ENCODE data around the gene SLCO2A1.

The SLCO2A1 gene

GRCh38 chr3:133896002-133896761 is 133.5 kb downstream of the SLCO2A1 start:
- H3K27me3 ChIP-seq (ENCODE audit: insufficient read depth, low read depth): no peaks in the 10 kb centered on the region
- peak overlapping the region; percentile 19; the same call in 1 of the 2 replicates for H3K9ac ChIP-seq
- no peak for TF ChIP-seq CTCF (conservative IDR thresholded peaks at IDR 0.05; ENCODE audit: low read depth, low read length)

GRCh38 chr3:133895208-133896001 is 134.3 kb downstream of the SLCO2A1 start, which contains the start of gene RAB6B:
TSS of gene RAB6B (minus strand) at chr3:133895882. CDS start at chr3:133895466, 416 bp downstream.
- H2AFZ ChIP-seq (ENCODE audit: low read depth): peak within 1 kb of the TSS; percentile 96
- TF ChIP-seq CTCF (conservative IDR thresholded peaks at IDR 0.05; ENCODE audit: low read depth, low read length): no peak
- no peaks in the 10 kb centered on the region for H4K20me1 ChIP-seq (ENCODE audit: insufficient read depth)
- H3K9ac ChIP-seq: peak within 1 kb of the TSS; percentile 19; the same call in 1 of the 2 replicates
- H3K4me2 ChIP-seq: peak within 1 kb of the TSS; percentile 95
- no peaks in the 10 kb centered on the region for H3K4me1 ChIP-seq (ENCODE audit: low read depth, poor library complexity, severe bottlenecking)
- no peaks in the 10 kb centered on the region for H3K79me2 ChIP-seq (ENCODE audit: insufficient read depth, low read depth)
- no peaks in the 10 kb centered on the region for H3K27me3 ChIP-seq (ENCODE audit: insufficient read depth, low read depth)
- no peaks in the 10 kb centered on the region for H3K36me3 ChIP-seq (ENCODE audit: insufficient read depth)
- H3K27ac ChIP-seq: no peak within 1 kb of the TSS
- H3K4me3 ChIP-seq (IDR thresholded peaks at IDR 0.05; ENCODE audit: insufficient read depth, low read depth, low read length): peak within 1 kb of the TSS; percentile 82

More at GRCh38 chr3:133896002-133896761, 133.5 kb downstream of the SLCO2A1 start:
- Histone ChIP-seq H2AFZ (ENCODE audit: low read depth) (peak overlapping the region; percentile 96), H3K27ac (no peak overlapping the region), H3K36me3 (ENCODE audit: insufficient read depth) (no peaks in the 10 kb centered on the region), H3K4me1 (ENCODE audit: low read depth, poor library complexity, severe bottlenecking) (no peaks in the 10 kb centered on the region), H4K20me1 (ENCODE audit: insufficient read depth) (no peaks in the 10 kb centered on the region), H3K4me2 (peak overlapping the region; percentile 95), H3K79me2 (ENCODE audit: insufficient read depth, low read depth) (no peaks in the 10 kb centered on the region), H3K4me3 (IDR thresholded peaks at IDR 0.05; ENCODE audit: insufficient read depth, low read depth, low read length) (peak overlapping the region; percentile 69)

GRCh38 chr3:133894353-133895207 is 135.1 kb downstream of the SLCO2A1 start:
- H3K4me2 ChIP-seq: no peak overlapping the region
- H3K79me2 ChIP-seq (ENCODE audit: insufficient read depth, low read depth): no peaks in the 10 kb centered on the region
- no peaks in the 10 kb centered on the region for H3K36me3 ChIP-seq (ENCODE audit: insufficient read depth)
- H3K4me3 ChIP-seq (IDR thresholded peaks at IDR 0.05; ENCODE audit: insufficient read depth, low read depth, low read length): no peak overlapping the region
- no peaks in the 10 kb centered on the region for H4K20me1 ChIP-seq (ENCODE audit: insufficient read depth)
- H3K9ac ChIP-seq: no peak overlapping the region
- H3K27ac ChIP-seq: no peak overlapping the region
- no peak for TF ChIP-seq CTCF (conservative IDR thresholded peaks at IDR 0.05; ENCODE audit: low read depth, low read length)
- H3K4me1 ChIP-seq (ENCODE audit: low read depth, poor library complexity, severe bottlenecking): no peaks in the 10 kb centered on the region
- H3K27me3 ChIP-seq (ENCODE audit: insufficient read depth, low read depth): no peaks in the 10 kb centered on the region
- H2AFZ ChIP-seq (ENCODE audit: low read depth): no peak overlapping the region

GRCh38 chr3:133893683-133894352 is 135.9 kb downstream of the SLCO2A1 start:
- TF ChIP-seq CTCF (conservative IDR thresholded peaks at IDR 0.05; ENCODE audit: low read depth, low read length): no peak
- Histone ChIP-seq H3K27me3 (ENCODE audit: insufficient read depth, low read depth) (no peaks in the 10 kb centered on the region), H3K4me3 (IDR thresholded peaks at IDR 0.05; ENCODE audit: insufficient read depth, low read depth, low read length) (no peak overlapping the region), H2AFZ (ENCODE audit: low read depth) (no peak overlapping the region), H3K79me2 (ENCODE audit: insufficient read depth, low read depth) (no peaks in the 10 kb centered on the region), H3K36me3 (ENCODE audit: insufficient read depth) (no peaks in the 10 kb centered on the region), H3K4me1 (ENCODE audit: low read depth, poor library complexity, severe bottlenecking) (no peaks in the 10 kb centered on the region), H3K9ac (no peak overlapping the region), H4K20me1 (ENCODE audit: insufficient read depth) (no peaks in the 10 kb centered on the region), H3K4me2 (no peak overlapping the region), H3K27ac (no peak overlapping the region)

Measured in KMS-11 (cell line).